ENCODE results near the gene FBXO7.

FBXO7 gene

GRCh38 chr22:32531931-32532819 lies 57.6 kb downstream of the FBXO7 start:
- DNase-seq (ENCODE audit: low read depth, low spot score), result no peak

GRCh38 chr22:32532820-32533128 lies 58.2 kb downstream of the FBXO7 start:
- no peak for DNase-seq (ENCODE audit: low read depth, low spot score)

GRCh38 chr22:32533265-32534111 lies 58.9 kb downstream of the FBXO7 start:
- DNase-seq (ENCODE audit: low read depth, low spot score), result no peak

- DNase-seq (ENCODE audit: low read depth, low spot score), result no peak
These were observed 59.9 kb downstream of the FBXO7 start for GRCh38 chr22:32534252-32535235.

- no peak for DNase-seq (ENCODE audit: low read depth, low spot score)
These were observed 61.0 kb downstream of the FBXO7 start for GRCh38 chr22:32535531-32536190.

- no peak for DNase-seq (ENCODE audit: low read depth, low spot score)
These were observed 61.7 kb downstream of the FBXO7 start for GRCh38 chr22:32536352-32536751.

GRCh38 chr22:32538521-32538920 lies 63.9 kb downstream of the FBXO7 start:
- DNase-seq (ENCODE audit: low read depth, low spot score), result no peak

GRCh38 chr22:32539631-32540421 lies 65.2 kb downstream of the FBXO7 start:
- no peak for DNase-seq (ENCODE audit: low read depth, low spot score)

- DNase-seq (ENCODE audit: low read depth, low spot score), result no peak
These were observed 66.9 kb downstream of the FBXO7 start for GRCh38 chr22:32541481-32541880.

GRCh38 chr22:32542066-32542676 lies 67.6 kb downstream of the FBXO7 start:
- no peak for DNase-seq (ENCODE audit: low read depth, low spot score)

- no peak for DNase-seq (ENCODE audit: low read depth, low spot score)
These were observed 68.2 kb downstream of the FBXO7 start for GRCh38 chr22:32542677-32543357.

- no peak for DNase-seq (ENCODE audit: low read depth, low spot score)
These were observed 70.4 kb downstream of the FBXO7 start for GRCh38 chr22:32544953-32545558.

GRCh38 chr22:32545801-32546200 lies 71.2 kb downstream of the FBXO7 start:
- no peak for DNase-seq (ENCODE audit: low read depth, low spot score)

GRCh38 chr22:32546496-32546895 lies 71.9 kb downstream of the FBXO7 start:
- DNase-seq (ENCODE audit: low read depth, low spot score), result no peak

GRCh38 chr22:32546935-32547334 lies 72.3 kb downstream of the FBXO7 start:
- no peak for DNase-seq (ENCODE audit: low read depth, low spot score)

- DNase-seq (ENCODE audit: low read depth, low spot score), result no peak
These were observed 73.4 kb downstream of the FBXO7 start for GRCh38 chr22:32548039-32548438.
